WTC11 (cell line): ENCODE results near the gene ETV5. TPM values are rescaled to one million over a fixed set of nuclear protein-coding genes. Genes with fewer than 3 reads are reported as not detected.

Experiments used
- total RNA-seq: library from RNA; stranded (reverse); gene quantifications from 3 replicates; pipeline ENCODE4 v1.2.3, GENCODE V29; 2021

The ETV5 gene
- total RNA-seq, 1 experiment from 2014 or later = 71.3 TPM

Other genes starting within 250 kb of the ETV5 start
- 214 to 240 TPM (median 236 TPM) in 3 replicates for gene TRA2B, start 171.1 kb downstream of the ETV5 start, total RNA-seq